Endothelial cell of umbilical vein (primary cell): ENCODE measurements around the gene MYO5B. TPM values are rescaled to one million over a fixed set of nuclear protein-coding genes. Genes with fewer than 3 reads are reported as not detected.

Experiments used
- BruUV-seq: library from RNA; stranded (reverse); fragments of 400-500 nt; replicated peaks from 2 replicates; lab custom pipeline; 2021; lab: Mats Ljungman, UMichigan
- CTCF ChIA-PET: fragments of 300-600, 350-600 bp; sonication (Branson Sonifier 250); formaldehyde crosslinking; loops from one replicate; lab custom pipeline; 2021; ENCODE audit warnings: antibody characterized with exemption, inconsistent platforms; lab: Charles Lee
- POLR2A ChIA-PET: fragments of 300-600, 350-600 bp; sonication (Branson Sonifier 250); formaldehyde crosslinking; loops from one replicate; lab custom pipeline; 2021; ENCODE audit warnings: antibody characterized with exemption, inconsistent platforms; lab: Charles Lee
- DNase-seq: peaks from one replicate; pipeline ENCODE4 v3.0.0-alpha.2; 2011; ENCODE audit warnings: low read depth, low spot score
- FAIRE-seq: peaks from 2 replicates; lab custom pipeline; 2011; peaks lifted over from hg19 to GRCh38; lab: Jason Lieb, UNC
- H2AFZ ChIP-seq: 2 replicates; pipeline ENCODE4 v1.6.0; 2012; ENCODE audit warnings: low read depth, low read length, control low read depth, inconsistent platforms
- H3K27ac ChIP-seq: 2 replicates; pipeline ENCODE4 v1.5.1; 2011; ENCODE audit warnings: low read depth, mild to moderate bottlenecking, control low read depth, low read length, moderate library complexity; ENCODE audit not compliant: insufficient read depth
- H3K27me3 ChIP-seq, 2 experiments: 2 replicates each; pipeline versions ENCODE4 v1.6.0 to v1.6.1; 2011; ENCODE audit warnings: low read length in 2 of 2, mixed read lengths in 1 of 2; ENCODE audit not compliant: control insufficient read depth in 2 of 2, insufficient read depth in 2 of 2
- H3K36me3 ChIP-seq, 2 experiments: 2 replicates in 1 of 2; 3 replicates in 1 of 2; pipeline ENCODE4 v1.5.1; 2011; ENCODE audit warnings: low read length in 2 of 2, mild to moderate bottlenecking in 1 of 2, moderate library complexity in 1 of 2; ENCODE audit not compliant: control insufficient read depth in 2 of 2, insufficient read depth in 2 of 2; ENCODE audit errors: extremely low read depth in 1 of 2
- H3K4me1 ChIP-seq: 3 replicates; pipeline ENCODE4 v1.5.1; 2011; ENCODE audit warnings: mild to moderate bottlenecking, low read length; ENCODE audit not compliant: control insufficient read depth, insufficient read depth; ENCODE audit errors: extremely low read depth
- H3K4me2 ChIP-seq: 2 replicates; pipeline ENCODE4 v1.6.1; 2011; ENCODE audit warnings: low read length, control low read depth, mixed read lengths; ENCODE audit not compliant: insufficient read depth
- H3K4me3 ChIP-seq, 3 experiments: fragments of 200-600 bp in 1 of 3; sonication (generic), shearing (Covaris generic) in 1 of 3; replicated peaks in 1 of 3; 2 replicates each; pipeline ENCODE4 v1.5.1; 2011 to 2016; ENCODE audit warnings: control low read depth in 3 of 3, low read length in 3 of 3, mild to moderate bottlenecking in 2 of 3, inconsistent platforms in 1 of 3, low read depth in 1 of 3, moderate library complexity in 1 of 3; ENCODE audit not compliant: insufficient read depth in 1 of 3
- H3K79me2 ChIP-seq: 2 replicates; pipeline ENCODE4 v1.6.0; 2012; ENCODE audit warnings: low read length, inconsistent platforms; ENCODE audit not compliant: control insufficient read depth, insufficient read depth
- H3K9ac ChIP-seq: replicated peaks from 2 replicates; pipeline ENCODE3; 2011; ENCODE audit warnings: low read length, control low read depth; ENCODE audit not compliant: insufficient read depth; ENCODE audit errors: extremely low read depth
- H3K9me1 ChIP-seq: replicated peaks from 3 replicates; pipeline ENCODE4 v1.6.0; 2011; ENCODE audit warnings: mild to moderate bottlenecking, low read length; ENCODE audit not compliant: control insufficient read depth, insufficient read depth; ENCODE audit errors: extremely low read depth
- H3K9me3 ChIP-seq: replicated peaks from 2 replicates; pipeline ENCODE4 v1.5.1; 2012; ENCODE audit warnings: low read length, inconsistent platforms; ENCODE audit not compliant: control insufficient read depth, insufficient read depth
- H4K20me1 ChIP-seq: replicated peaks from 2 replicates; pipeline ENCODE3; 2011; ENCODE audit warnings: mild to moderate bottlenecking, low read length; ENCODE audit not compliant: control insufficient read depth, insufficient read depth; ENCODE audit errors: extremely low read depth
- CTCF ChIP-seq, 2 donors: IDR thresholded peaks; 1 replicate in 1 of 2; 2 replicates in 1 of 2; pipeline ENCODE4 v1.5.1; 2011; ENCODE audit warnings: low read length in 2 of 2, mild to moderate bottlenecking in 2 of 2, moderate library complexity in 2 of 2, control low read depth in 1 of 2, inconsistent platforms in 1 of 2, low read depth in 1 of 2; ENCODE audit not compliant: insufficient read depth in 1 of 2; ENCODE audit errors: extremely low read depth in 1 of 2
- EZH2 ChIP-seq: IDR thresholded peaks from 2 replicates; pipeline ENCODE4 v1.6.1; 2012; ENCODE audit warnings: borderline replicate concordance, low read depth, mild to moderate bottlenecking, moderate library complexity, low read length, inconsistent platforms; ENCODE audit not compliant: severe bottlenecking
- FOS ChIP-seq: IDR thresholded peaks from 2 replicates; pipeline ENCODE4 v1.6.1; 2011; ENCODE audit warnings: mild to moderate bottlenecking, low read length, moderate library complexity, borderline replicate concordance; ENCODE audit not compliant: insufficient read depth
- GATA2 ChIP-seq: IDR thresholded peaks from 2 replicates; pipeline ENCODE4 v1.7.0; 2011; ENCODE audit warnings: low read depth, mild to moderate bottlenecking, moderate library complexity, mixed read lengths, low read length; ENCODE audit not compliant: insufficient read length, insufficient read depth
- JUN ChIP-seq: IDR thresholded peaks from 2 replicates; pipeline ENCODE4 v1.6.1; 2011; ENCODE audit warnings: borderline replicate concordance, low read depth; ENCODE audit not compliant: insufficient read length, insufficient read depth
- MAX ChIP-seq: IDR thresholded peaks from 2 replicates; pipeline ENCODE4 v1.6.1; 2011; ENCODE audit not compliant: insufficient read depth, insufficient read length
- MYC ChIP-seq: IDR thresholded peaks from one replicate; pipeline ENCODE4 v1.6.1; 2011; ENCODE audit warnings: mild to moderate bottlenecking, low read depth, low read length
- POLR2A ChIP-seq: IDR thresholded peaks from 2 replicates; pipeline ENCODE4 v1.6.1; 2012; ENCODE audit warnings: low read depth, mild to moderate bottlenecking, control low read depth, low read length
- POLR2AphosphoS5 ChIP-seq: IDR thresholded peaks from 2 replicates; pipeline ENCODE4 v1.6.1; 2012; ENCODE audit warnings: low read depth, mild to moderate bottlenecking, control low read depth, low read length, moderate library complexity; ENCODE audit not compliant: insufficient read depth
- dilution Hi-C: fragments of 300-500 bp; cut with MboI; formaldehyde crosslinking; loops from one replicate; pipeline ENCODE4 v1.15.0; 2019; ENCODE audit warnings: low sequenced_read_pairs; ENCODE audit not compliant: extremely low pct_ligation_motif_present
- intact Hi-C: fragments of 100-400 bp; cut with micrococcal nuclease; formaldehyde crosslinking; loops from one replicate; pipeline ENCODE4 v1.10.0; 2022
- polyA plus RNA-seq, 4 experiments: library from polyadenylated mRNA; depleted of rRNA in 3 of 4; stranded (reverse) in 3 of 4; unstranded in 1 of 4; fragments of >200 nt; gene quantifications; 2 replicates each; pipeline versions ENCODE4 v1.2.1 to v1.2.3, GENCODE V29; 2011 to 2012; ENCODE audit warnings: missing spikeins in 1 of 4
- total RNA-seq: library from RNA; stranded (reverse); gene quantifications from 2 replicates; pipeline ENCODE4 v1.2.3, GENCODE V29; 2021

MYO5B gene
- total and polyA plus RNA-seq, 2 donors (not counting 3 experiments of a cell fraction or from before 2014, with no cell fraction given), result 0.54 to 1.1 TPM

GRCh38 chr18:49846361-49846662 is 348.6 kb downstream of the MYO5B start:
- H3K9ac ChIP-seq, result no peak overlapping the region
- DNase-seq (no peak), FAIRE-seq (no peak)
- CTCF ChIA-PET, result interaction anchor here (1.4 to 2.4 kb wide), 2 partner anchors 12 to 336 kb away, joined by 6 to 10 read pairs; no protein-coding TSS in a partner anchor
- no peak overlapping the region for H2AFZ ChIP-seq
- no peaks in the 10 kb centered on the region for H3K9me3 ChIP-seq
- H3K4me1 ChIP-seq, result peaks cover 13% of the 10 kb centered on the region
- TF ChIP-seq FOS, result no peak
- TF ChIP-seq POLR2AphosphoS5, result no peak
- TF ChIP-seq CTCF (IDR thresholded peaks at IDR 0.05; ENCODE audit: extremely low read depth in 1 of 2, insufficient read depth in 1 of 2, low read depth in 1 of 2, low read length in 2 of 2), result no peak
- TF ChIP-seq POLR2A, result no peak
- TF ChIP-seq GATA2, result no peak
- TF ChIP-seq MYC, result no peak
- TF ChIP-seq MAX, result no peak
- no peak for TF ChIP-seq JUN
- TF ChIP-seq EZH2, result no peak
- no TSS peak for BruUV-seq
- no peaks in the 10 kb centered on the region for H3K36me3 ChIP-seq
- no peaks in the 10 kb centered on the region for H3K79me2 ChIP-seq
- POLR2A ChIA-PET, result no interaction called here
- H3K4me2 ChIP-seq, result no peak overlapping the region
- H3K27me3 ChIP-seq, result no peaks in the 10 kb centered on the region
- dilution Hi-C loops, result no loop called here
- no peak overlapping the region for H3K27ac ChIP-seq
- no peaks in the 10 kb centered on the region for H3K9me1 ChIP-seq
- no peaks in the 10 kb centered on the region for H4K20me1 ChIP-seq
- intact Hi-C loops, result no loop called here
- no peak overlapping the region for H3K4me3 ChIP-seq
